ENCODE measurements around the gene WNT3A.

The WNT3A gene

DNA sequence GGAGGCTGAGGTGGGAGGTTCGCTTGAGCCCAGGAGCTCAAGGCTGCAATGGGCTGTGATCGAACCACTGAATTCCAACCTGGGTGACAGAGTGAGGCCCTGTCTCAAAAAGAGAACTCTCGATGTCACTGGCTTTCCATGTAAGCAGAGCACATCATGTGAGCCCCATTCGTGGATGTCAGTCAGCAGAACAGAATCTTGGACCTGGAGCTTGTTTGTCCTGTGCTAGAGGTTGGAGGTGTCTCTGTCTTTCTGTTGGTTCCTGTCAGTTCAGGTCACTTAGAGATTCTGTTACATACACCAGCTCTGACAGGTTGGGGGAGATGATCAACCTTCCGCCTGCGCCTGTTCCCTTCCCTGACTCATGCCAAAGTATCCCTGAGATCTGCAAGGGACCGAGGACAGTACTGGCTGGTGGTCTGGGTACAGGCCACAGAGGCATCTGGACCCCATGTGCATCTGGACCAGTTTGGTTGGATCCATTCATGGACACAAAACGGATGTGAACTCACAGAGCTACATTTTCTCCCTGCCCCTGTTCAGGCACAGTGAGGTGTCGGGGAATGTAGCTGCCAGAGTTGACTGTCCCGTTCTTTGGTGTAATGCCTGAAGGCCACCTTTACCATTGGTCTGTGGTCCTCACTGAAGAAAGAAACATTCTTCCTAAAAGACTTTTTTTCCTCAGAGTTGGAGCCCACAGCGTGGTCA lies 85.7 kb downstream of the WNT3A start:
- TF ChIP-seq CTCF (IDR thresholded peaks at IDR 0.05; ENCODE audit: insufficient read depth, missing control alignments) = no peak
- FAIRE-seq (no peak), DNase-seq (ENCODE audit: insufficient read length, low spot score) (peak; percentile 15)

- FAIRE-seq (no peak), DNase-seq (ENCODE audit: insufficient read length, low spot score) (peak; percentile 21)
- TF ChIP-seq CTCF (IDR thresholded peaks at IDR 0.05; ENCODE audit: insufficient read depth, missing control alignments) = no peak
Observed at GRCh38 chr1:228093050-228093906, 86.5 kb downstream of the WNT3A start.

GRCh38 chr1:228094432-228095016 lies 87.7 kb downstream of the WNT3A start:
- peak; percentile 20 for DNase-seq (ENCODE audit: insufficient read length, low spot score)
- no peak for TF ChIP-seq CTCF (IDR thresholded peaks at IDR 0.05; ENCODE audit: insufficient read depth, missing control alignments)
- no peak for FAIRE-seq

DNA sequence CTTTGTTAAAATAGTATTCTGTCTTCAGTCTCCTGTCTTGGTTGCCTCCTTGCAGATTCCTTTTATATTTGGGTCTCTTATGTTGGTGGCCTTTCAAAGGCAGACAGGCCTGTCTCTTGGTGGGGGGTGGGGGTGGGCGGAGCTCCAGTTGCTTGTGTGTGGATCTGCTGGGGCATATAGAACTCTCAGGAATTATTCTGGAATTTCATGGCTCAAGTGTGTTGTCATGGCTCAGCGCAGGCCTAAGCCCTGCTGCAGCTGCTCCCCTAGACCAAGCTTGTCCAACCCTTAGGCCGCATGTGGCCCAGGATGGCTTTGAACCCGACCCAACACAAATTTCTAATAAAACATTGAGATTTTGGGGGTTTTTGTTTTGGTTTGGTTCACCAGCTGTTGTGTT lies 88.4 kb downstream of the WNT3A start:
- DNase-seq (ENCODE audit: insufficient read length, low spot score) = peak; percentile 15
- no peak for FAIRE-seq
- TF ChIP-seq CTCF (IDR thresholded peaks at IDR 0.05; ENCODE audit: insufficient read depth, missing control alignments) = no peak

- DNase-seq (ENCODE audit: insufficient read length, low spot score) = peak; percentile 9
- TF ChIP-seq CTCF (IDR thresholded peaks at IDR 0.05; ENCODE audit: insufficient read depth, missing control alignments) = no peak
- no peak for FAIRE-seq
Observed at GRCh38 chr1:228095938-228096337, 89.1 kb downstream of the WNT3A start.

DNA sequence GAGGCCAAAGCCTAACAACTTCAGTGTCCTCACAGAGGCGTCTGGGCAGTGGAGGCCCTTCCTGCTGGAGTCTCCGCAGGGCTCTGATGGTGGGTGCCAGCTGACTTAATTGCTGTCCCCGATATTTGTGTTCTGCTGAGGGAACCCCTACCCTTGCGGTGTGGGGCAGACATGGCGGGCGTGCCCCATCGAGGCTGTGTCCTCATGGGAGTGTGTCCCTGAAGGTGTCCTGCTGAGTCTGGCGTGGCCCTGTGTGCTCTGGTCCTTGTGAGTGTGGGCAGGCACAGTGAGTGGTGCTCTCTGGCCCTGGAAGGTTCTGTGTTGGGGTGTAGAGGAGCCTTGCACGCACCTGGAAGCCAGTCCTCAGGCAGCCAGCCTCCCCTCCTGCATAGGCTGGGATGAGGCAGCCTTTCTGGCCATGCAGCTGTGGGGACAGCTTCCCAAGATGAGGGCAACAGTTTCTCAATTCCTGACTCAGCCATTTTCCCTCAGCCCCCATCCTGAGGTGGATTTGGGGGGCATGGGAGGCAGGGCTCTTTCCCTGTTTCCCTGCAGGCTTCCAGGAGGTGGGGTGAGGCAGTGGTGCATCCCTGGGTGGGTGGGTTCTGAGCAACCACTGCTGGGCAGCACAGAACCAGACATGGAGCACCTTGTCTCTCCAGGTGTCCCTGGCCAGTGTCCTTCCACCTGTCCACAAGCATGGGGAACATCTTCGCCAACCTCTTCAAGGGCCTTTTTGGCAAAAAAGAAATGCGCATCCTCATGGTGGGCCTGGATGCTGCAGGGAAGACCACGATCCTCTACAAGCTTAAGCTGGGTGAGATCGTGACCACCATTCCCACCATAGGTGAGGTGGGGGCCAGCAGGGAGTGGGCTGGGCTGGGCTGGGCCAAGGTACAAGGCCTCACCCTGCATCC lies 89.9 kb downstream of the WNT3A start:
- no peak for TF ChIP-seq CTCF (IDR thresholded peaks at IDR 0.05; ENCODE audit: insufficient read depth, missing control alignments)
- FAIRE-seq (no peak), DNase-seq (ENCODE audit: insufficient read length, low spot score) (peak; percentile 17)
